ENCODE results near the gene COX7A2.
A peak's percentile ranks its signal among the peaks of the same experiment; 100 is the strongest.

COX7A2 gene

GRCh38 chr6:75221116-75221515, 22.5 kb downstream of the COX7A2 start:
- DNase-seq (ENCODE audit: low read depth in 1 of 2, low spot score in 1 of 2) = no peak

DNA sequence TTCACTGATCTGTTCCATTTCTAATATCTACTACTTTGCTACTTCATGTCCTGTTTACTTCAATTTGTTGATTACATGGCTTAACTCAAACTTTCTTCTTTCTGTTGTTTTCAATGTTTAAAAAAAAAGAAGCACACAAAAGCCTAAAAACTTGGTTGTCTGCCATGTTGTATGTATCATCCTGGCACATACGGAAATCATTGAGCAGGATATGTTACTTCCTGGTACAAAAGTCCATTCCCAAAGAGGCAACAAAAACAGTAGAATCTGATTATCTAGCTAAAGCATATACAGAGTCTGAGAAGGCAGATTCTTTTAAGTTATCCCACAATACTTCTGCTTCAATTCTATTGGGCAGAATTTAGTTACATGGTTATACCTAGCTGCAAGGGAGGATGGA, 23.2 kb downstream of the COX7A2 start:
- no peak for DNase-seq (ENCODE audit: low read depth in 1 of 2, low spot score in 1 of 2)

DNA sequence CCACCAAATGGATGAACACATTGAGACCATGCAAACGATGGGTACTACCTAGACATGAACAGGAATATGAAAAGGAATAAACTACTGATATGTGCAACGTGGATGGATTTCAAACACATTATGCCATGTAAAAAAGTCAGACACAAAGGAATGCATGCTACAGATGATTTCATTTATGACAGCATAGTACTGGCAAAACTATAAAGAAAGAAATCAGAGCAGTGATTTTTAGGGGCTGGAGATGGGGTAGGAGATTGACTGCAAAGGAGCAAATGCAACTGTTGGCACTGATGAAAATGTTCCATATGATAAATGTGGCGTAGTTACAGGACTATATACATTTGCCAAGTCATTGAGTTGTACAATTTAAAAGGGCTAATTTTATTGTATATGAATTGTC, 24.3 kb downstream of the COX7A2 start:
- DNase-seq (ENCODE audit: low read depth in 1 of 2, low spot score in 1 of 2) = no peak

DNA sequence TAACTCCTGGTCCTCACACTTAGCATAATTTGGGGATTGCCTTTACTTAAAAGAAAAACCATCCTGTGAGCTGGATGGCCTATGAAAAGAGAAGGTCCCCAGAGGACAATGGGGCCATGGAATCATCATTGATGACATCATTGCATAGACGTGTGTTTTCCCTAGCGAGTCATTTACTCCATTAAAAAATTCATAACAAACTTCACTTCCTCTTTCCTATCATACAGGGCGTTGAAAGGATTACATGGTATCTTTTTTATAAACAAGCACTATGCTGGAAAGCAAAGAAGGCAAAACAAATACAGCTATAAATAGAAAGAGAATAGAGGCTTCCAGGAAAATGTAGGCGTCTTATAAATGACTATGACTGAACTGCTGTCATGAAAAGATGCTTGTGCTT, 26.4 kb downstream of the COX7A2 start:
- no peak for DNase-seq (ENCODE audit: low read depth in 1 of 2, low spot score in 1 of 2)

GRCh38 chr6:75215291-75215690, 28.3 kb downstream of the COX7A2 start:
- no peak for DNase-seq (ENCODE audit: low read depth in 1 of 2, low spot score in 1 of 2)

DNA sequence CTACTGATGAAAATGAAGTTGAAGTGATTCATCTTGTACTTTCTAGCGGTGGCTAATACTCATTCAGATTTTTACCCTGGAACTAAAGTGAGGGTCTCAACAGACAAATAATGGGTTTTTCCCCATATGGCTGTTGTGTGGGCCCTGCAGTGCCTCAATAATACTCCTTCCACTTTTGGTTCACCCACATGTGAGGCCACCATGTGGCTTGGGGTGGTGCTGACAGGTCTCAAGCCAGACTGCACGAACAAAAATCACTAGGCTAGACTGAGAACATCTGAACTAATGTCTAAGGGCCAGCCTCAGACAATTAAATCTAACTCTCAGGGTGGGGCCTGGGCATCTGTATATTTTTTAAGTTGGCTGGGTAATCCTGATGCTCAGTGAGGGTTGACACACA, 29.9 kb downstream of the COX7A2 start:
- DNase-seq (ENCODE audit: low read depth in 1 of 2, low spot score in 1 of 2) = no peak

DNA sequence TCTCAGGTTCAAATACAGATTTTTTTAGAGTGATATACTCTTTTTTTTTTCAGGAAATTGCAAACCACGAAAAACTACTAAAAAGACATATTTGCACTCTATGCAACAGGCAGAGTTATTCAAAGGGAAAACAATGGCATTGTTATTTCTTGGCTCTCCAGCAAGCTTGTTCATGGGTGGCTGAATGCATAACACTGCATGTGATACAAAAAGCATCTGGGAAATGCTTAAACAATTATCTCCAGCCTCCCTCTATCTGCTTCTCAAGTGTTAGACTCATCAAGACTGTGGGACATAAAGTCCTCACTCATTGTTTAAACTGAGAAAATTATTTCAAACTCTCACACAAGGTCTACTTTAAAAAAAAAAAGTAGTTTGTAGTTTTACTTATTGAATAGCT, 30.5 kb downstream of the COX7A2 start:
- DNase-seq (ENCODE audit: low read depth in 1 of 2, low spot score in 1 of 2) = no peak

GRCh38 chr6:75211920-75212590, 31.5 kb downstream of the COX7A2 start:
- DNase-seq (ENCODE audit: low read depth in 1 of 2, low spot score in 1 of 2) = no peak

DNA sequence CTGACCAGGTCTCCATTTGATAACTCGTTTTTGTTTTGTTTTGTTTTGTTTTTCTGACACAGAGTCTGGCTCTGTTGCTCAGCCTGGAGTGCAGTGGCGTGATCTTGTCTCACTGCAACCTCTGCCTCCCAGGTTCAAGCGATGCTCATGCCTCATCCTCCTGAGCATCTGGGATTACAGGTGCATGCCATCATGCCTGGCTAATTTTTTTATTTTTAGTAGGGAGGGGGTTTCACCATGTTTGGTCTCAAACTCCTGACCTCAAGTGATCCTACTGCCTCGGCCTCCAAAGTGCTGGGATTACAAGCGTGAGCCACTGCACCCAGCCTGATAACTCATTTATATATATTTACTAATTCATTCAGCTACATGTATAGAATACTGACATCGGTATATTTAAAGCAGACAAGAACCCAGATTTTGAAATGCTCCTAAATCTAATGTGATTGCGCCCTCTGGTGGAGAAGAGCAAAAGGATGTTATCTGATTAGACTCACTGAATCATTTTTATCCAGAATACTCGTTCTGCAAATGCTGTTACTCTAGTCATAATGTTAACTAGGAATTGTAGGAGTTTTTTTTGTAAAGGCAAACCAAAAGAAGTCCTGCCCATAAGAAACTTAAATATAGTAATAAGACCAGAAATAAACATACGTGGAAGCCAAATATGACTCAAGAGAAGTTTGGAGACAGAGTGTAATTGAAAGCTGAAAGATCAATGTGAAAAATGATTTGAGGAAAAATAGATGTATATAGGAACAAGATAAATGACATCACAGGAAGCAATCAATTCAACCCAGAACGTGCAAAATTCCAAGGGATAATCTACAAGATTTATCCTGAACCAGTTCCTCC, 32.5 kb downstream of the COX7A2 start:
- no peak for DNase-seq (ENCODE audit: low read depth in 1 of 2, low spot score in 1 of 2)

DNA sequence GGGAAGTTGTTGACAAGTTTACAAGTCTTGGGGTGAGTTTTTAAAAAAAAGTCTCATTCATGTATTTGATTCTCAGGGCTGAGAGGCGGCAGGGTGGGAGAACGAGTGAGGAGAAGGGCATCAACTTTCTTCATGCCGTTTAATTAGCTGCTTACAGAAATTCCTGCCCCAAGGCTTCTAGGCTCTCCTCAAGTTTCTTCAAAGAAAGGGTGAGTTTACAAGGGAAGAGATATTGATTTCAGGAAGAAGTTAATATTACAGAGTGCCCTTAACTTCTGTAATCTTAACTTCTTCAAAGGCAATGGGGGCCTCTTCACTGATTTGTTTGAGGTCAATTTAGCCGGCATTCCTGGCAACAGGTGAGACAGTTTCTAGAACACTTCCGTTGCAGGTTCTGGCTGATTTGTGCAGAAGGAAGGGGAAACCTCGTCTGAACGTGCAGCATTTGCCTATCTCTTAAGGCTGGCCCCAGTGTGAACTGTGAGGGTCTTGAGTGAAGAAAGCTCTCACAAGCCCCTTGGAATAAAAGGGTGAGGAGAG, 34.3 kb downstream of the COX7A2 start:
- no peak for DNase-seq (ENCODE audit: low read depth in 1 of 2, low spot score in 1 of 2)

- DNase-seq (ENCODE audit: low read depth in 1 of 2, low spot score in 1 of 2) = peak; percentile 54 to 71
Measured at GRCh38 chr6:75208298-75209183, 35.1 kb downstream of the COX7A2 start.

DNA sequence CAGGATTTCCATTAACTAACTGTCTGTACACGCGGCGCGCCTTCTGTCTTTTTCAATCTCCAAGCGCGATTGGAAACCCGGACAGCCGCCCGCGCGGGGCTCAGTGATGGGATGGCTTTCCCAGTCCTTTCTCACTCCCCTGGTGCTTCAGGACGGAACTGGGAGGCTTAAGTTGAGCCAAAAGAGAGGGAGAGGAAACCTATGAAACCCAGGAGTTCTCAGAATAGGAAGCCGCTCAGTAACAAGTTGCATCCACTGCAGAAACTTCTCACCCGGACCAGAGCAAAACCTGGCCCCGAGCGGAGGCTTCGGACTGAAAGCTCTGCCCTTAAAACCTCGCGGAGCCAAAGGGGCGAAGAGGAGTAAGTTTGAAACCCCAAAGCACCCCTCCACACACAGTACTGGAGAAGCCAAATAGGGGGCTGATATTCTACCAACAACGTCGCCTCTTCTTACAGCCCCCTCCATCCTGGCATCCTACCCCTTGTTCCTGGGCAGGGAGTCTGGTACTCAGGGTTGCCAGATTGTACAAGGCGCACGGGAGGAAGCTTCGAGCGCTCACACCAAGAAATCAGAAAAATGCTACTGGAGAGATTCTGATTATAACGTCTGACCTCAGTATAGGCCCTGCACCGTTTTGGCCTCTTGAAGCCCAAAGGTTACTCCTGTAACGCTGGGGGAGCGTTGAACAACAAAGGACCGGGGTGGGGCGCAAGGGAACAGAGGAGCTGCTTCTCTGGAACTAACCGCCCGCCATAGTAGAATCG, 36.8 kb downstream of the COX7A2 start:
- no peak for DNase-seq (ENCODE audit: low read depth in 1 of 2, low spot score in 1 of 2)

DNA sequence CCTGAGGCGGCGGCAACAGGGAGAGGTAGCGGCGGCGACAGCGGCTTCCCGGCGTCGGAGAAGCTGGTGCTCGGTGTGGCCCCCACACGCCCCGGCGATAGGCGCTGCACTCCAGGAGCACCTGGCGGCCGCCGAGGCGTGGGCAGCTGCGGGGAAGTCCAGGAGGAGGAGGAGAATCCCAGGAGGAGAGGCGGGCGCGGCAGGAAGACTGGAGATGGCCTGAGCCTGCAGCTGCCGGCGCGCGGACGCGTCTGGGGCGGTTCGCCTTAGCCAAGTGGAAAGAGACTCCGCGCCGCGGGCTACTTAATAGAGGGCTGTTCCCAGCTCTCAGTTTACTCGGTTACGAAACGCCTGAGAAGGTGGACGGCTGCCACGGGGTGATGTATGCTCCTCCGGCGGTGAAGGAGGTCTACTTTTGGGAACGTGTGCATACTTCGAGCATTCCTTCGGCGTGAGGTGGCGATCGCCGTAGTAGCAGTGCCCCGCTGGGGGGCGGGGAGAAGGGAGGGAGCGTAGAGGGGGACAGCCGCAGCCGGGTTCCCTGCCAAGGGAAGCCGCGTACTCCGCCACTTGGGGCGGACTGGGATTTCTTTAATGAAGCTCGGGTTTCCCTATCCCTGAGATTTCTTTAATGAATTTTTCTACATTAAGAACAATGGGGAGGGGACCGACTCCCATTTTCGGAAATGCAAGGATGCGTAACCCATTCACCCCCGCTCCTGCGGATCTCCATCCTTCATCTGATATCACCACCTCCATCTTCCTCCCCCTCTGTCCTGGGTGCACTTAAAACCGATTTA, 37.6 kb downstream of the COX7A2 start, which contains the start of gene COL12A1:
Gene COL12A1 (minus strand): TSS at position 278 of the 800 bp plus-strand sequence. CDS start 3,261 bp downstream, outside the sequence.
- DNase-seq (ENCODE audit: low read depth in 1 of 2, low spot score in 1 of 2) = no peak

- no peak for DNase-seq (ENCODE audit: low read depth in 1 of 2, low spot score in 1 of 2)
Measured at GRCh38 chr6:75204959-75205775, 38.4 kb downstream of the COX7A2 start.

DNA sequence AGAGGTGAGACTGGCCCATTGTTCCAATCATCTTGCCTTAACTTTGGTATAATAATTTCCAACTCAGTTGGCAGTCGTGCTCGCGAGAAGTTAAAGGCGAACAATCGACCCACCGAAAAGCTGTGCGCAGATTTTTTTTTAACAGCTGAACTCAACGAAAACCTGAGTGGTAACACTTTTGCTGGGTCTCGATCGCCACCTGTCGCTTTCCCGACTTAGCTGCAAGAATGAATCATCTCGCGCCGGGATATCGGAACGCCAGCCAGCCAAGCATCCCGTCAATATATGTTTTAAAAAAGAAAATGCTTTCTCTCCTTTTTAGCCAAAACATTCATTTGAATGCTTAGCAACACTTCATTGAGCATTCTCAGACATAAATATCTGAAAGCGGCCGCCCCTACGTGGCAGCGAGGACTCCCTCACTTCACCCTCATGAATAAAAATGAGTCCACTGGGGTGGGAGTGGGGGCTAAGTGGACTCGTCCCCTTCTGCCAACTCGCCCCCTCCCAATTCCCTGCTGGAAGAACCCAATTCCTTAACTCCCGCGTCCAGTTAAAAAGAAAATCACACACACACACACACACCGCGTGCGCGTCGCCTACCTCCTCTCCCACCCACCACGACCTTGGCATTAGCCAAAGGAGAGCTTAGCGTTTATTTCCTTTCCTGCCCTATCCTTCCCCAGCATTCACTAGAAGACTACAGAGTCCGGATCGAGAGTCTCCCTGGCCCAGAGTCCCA, 39.2 kb downstream of the COX7A2 start:
- DNase-seq (ENCODE audit: low read depth in 1 of 2, low spot score in 1 of 2) = no peak

DNA sequence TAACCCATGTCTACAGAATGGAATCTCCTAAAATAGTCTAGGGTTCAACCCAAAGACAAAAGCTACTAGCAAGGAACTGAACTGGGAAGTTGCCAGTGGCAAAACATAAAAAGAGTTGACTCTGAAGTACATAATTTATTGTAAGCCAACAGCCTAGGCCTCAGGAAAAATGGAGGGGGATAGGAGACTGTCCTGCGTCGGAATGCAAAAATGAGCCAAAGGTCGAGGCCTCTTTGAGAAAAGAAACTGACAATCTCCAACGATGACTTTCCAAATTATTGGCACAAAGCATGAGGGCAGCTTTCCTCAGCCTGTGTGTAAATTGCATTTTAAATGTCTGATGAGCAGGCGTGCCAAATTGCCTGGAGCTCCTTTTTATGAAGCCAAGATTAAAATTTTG, 39.9 kb downstream of the COX7A2 start:
- no peak for DNase-seq (ENCODE audit: low read depth in 1 of 2, low spot score in 1 of 2)

DNA sequence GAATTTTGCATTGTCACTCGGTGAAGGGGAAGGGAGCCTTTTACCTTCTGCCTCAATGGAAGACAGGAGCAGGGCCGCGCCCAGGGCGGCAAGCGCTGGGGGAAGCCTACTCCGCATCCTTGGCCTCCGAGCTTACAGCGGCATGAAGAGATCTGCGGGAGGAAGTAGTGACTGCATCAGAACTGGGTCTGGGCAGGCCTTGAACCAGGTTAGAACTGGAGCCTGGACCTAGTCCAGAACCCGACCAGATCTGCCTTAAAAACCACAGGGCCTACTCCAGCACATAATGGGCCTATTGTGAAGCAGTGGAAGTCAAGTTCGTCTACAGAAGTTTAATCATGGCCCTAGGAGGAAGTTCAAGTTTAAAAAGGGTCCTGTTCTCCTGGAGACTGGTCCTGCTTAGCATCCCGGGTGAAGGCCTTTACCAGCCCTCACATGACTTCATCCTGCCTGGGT, 40.9 kb downstream of the COX7A2 start:
- no peak for DNase-seq (ENCODE audit: low read depth in 1 of 2, low spot score in 1 of 2)

Data from stimulated activated CD4-positive, alpha-beta T cell treated with anti-CD3 and anti-CD28 coated beads, Interleukin-15, amount 100 ng/mL, for 1 hour (primary cell).